HG02973 (cell line): ENCODE results near the gene RBM34.

ENCODE experiments used
- ATAC-seq: cut with Tn5 transposase; IDR thresholded peaks from one replicate; pipeline ENCODE4 v1.9.1; 2021; ENCODE audit warnings: moderate library complexity; ENCODE audit not compliant: unreplicated experiment

The RBM34 gene

GRCh38 chr1:235156740-235157139 lies 4.3 kb downstream of the RBM34 start:
- ATAC-seq: no peak

GRCh38 chr1:235156265-235156664 lies 4.8 kb downstream of the RBM34 start:
- no peak for ATAC-seq

GRCh38 chr1:235152235-235152634 lies 8.8 kb downstream of the RBM34 start:
- no peak for ATAC-seq

GRCh38 chr1:235151033-235151432 lies 10.0 kb downstream of the RBM34 start:
- no peak for ATAC-seq

- ATAC-seq: no peak
Measured at GRCh38 chr1:235149824-235150223, 11.2 kb downstream of the RBM34 start.

GRCh38 chr1:235147269-235147668 lies 13.8 kb downstream of the RBM34 start:
- ATAC-seq: peak; percentile 67

GRCh38 chr1:235145639-235146038 lies 15.4 kb downstream of the RBM34 start:
- no peak for ATAC-seq

GRCh38 chr1:235142991-235143390 lies 18.1 kb downstream of the RBM34 start:
- ATAC-seq: no peak

GRCh38 chr1:235139315-235139714 lies 21.7 kb downstream of the RBM34 start:
- ATAC-seq: no peak

- no peak for ATAC-seq
Measured at GRCh38 chr1:235138821-235139220, 22.2 kb downstream of the RBM34 start.

- ATAC-seq: no peak
Measured at GRCh38 chr1:235136111-235136510, 24.9 kb downstream of the RBM34 start.

GRCh38 chr1:235134171-235134570 lies 26.9 kb downstream of the RBM34 start:
- ATAC-seq: no peak

GRCh38 chr1:235133086-235133485 lies 28.0 kb downstream of the RBM34 start:
- ATAC-seq: no peak

GRCh38 chr1:235131961-235132360 lies 29.1 kb downstream of the RBM34 start:
- ATAC-seq: no peak

GRCh38 chr1:235130766-235131270 lies 30.2 kb downstream of the RBM34 start:
- no peak for ATAC-seq

GRCh38 chr1:235129774-235130570 lies 31.1 kb downstream of the RBM34 start:
- ATAC-seq: no peak

GRCh38 chr1:235128456-235129328 lies 32.4 kb downstream of the RBM34 start, which contains the start of gene TOMM20:
Gene TOMM20, minus strand, starts transcription at chr1:235128837. Its CDS starts 122 bp downstream, at chr1:235128715.
- ATAC-seq: peak; percentile 97

- ATAC-seq: no peak
Measured at GRCh38 chr1:235127732-235128455, 33.2 kb downstream of the RBM34 start.

- no peak for ATAC-seq
Measured at GRCh38 chr1:235127203-235127602, 33.8 kb downstream of the RBM34 start.

- no peak for ATAC-seq
Measured at GRCh38 chr1:235124665-235125064, 36.4 kb downstream of the RBM34 start.

- ATAC-seq: no peak
Measured at GRCh38 chr1:235124111-235124510, 36.9 kb downstream of the RBM34 start.
